Germinal center (tissue), 1 donor: ENCODE data around the gene ATP5F1C.
"Not testable (repeated sequence)": the region's sequence is repeated elsewhere in the genome, so short reads cannot be mapped to it uniquely, and the experiment has no call there.

ENCODE experiments used
- DNase-seq: peaks from one replicate; pipeline ENCODE4 v3.0.0; 2012; ENCODE audit warnings: mixed read lengths, low spot score

Gene ATP5F1C

DNA sequence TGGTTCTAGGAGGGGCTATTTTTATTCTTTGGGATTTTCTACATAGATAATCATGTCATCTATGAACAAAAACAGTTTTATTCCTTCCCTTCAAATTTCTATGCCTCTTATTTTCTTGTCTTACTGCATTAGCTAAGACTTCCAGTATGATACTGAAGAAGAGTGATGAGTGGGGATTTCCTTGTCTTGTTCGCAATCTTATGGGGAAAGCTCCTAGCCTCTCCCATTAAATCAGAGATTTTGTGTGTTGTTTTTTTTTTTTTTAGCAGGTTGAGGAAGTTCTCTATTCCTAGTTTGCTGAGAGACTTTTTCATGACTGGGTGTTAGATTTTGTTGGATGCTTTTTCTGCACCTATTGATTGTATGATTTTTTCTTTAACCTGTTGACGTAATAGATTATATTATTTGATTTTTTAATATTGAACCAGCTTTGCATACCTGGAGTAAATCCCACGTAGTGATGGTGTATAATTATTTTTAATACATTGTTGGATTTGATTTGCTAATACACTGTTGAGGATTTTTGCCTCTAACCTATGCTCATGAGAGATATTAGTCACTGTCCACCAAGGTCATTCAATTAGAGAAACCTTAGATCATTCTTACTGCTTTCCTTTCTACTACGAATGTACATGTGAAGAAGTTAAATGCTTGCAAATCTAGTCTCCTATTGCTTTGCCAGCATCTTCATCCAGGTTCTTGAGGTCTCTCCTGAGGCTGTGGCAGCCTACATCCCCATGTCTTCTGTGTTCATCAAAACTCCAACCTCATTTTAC, 6.5 kb downstream of the ATP5F1C start:
- no peak for DNase-seq

DNA sequence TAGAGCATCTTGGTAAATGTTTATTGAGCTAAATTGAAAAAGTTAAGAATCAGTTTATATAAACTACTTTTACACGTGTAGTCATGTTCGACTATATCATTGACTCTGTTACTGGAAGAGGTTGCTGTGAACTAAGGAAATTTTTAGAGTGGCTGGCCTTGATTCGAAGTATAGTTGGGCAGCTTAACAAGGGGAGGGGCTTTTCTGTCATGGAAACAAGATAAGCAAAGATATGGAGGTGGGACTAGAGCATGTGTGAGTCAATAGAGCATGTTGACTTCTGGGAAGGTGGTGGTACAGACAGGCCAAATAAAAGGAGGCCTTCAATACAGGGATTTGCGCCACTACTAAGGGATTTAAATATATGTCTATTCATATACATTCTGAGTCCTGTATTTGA, 7.6 kb downstream of the ATP5F1C start:
- no peak for DNase-seq

DNA sequence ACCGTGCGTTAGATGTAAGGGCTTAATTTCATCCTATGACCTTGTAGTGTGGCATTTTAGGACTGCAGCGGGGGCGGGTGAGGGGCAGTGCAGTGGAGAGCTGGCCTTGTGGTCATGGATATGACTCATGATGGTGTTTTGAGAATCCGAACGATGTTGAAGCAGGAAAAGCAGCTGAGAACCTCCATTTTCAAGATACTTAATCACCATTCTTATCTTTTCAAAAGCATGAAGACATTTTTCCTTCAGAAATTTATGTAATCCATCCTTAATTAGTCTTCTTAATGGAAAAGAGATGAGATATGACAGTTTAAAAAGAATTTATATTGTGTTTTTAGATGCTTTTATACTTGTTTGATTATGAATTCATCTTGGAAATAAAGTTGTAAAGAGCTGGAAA, 9.6 kb downstream of the ATP5F1C start:
- no peak for DNase-seq

DNA sequence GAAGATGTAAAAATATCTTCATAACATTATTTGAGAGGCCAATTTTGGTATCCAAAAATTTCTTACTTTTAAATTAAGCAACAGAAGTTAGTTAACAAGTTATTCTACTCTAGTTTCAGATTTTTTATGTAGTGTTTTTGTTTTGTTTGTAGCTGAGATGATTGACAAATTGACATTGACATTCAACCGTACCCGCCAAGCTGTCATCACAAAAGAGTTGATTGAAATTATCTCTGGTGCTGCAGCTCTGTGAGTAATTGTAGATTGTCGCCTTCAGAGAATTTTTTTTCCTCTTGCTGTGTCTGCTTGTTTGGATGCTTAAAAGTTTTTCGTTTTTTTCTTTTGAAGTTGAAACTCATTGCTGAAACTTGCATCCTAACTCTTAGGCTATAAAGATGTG, 14.6 kb downstream of the ATP5F1C start:
- DNase-seq: no peak

DNA sequence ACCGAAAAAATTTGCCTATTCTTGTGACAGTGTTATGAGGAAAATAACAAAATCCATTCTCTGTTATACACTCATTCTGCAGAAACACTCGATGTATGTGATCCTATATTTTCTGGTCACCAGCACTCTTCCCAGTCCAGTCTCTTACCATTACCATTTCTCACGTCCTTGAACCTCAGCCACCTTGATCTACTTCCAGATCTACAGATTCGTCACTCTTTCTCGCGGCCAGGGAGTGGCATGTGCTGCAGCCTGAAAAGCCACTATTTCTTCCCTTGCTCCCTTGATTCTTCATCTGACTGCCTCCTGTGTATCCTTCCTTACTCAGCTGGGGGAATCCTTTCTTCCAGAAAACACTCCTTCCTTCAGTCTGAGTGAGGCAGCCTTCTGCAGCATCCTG, 16.2 kb downstream of the ATP5F1C start:
- no peak for DNase-seq

DNA sequence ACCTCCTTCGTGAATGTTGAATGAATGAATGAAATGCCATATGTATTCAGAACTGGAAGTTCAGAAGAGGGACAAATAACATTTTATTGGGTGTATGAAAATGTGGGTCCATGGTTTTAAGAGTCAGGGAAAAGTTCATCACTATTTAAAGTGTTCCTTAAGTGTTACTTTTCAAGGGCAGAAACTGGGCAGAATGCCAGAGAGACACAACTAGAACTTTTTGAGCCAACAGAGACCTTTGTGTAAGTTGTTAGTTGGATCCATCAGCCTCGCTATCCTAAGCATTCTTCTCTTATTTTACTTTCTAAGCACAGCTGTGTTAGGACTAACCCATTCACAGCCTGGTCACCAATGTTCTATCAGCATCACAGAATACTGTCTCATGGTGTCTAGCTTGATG, 16.8 kb downstream of the ATP5F1C start:
- DNase-seq: no peak

DNA sequence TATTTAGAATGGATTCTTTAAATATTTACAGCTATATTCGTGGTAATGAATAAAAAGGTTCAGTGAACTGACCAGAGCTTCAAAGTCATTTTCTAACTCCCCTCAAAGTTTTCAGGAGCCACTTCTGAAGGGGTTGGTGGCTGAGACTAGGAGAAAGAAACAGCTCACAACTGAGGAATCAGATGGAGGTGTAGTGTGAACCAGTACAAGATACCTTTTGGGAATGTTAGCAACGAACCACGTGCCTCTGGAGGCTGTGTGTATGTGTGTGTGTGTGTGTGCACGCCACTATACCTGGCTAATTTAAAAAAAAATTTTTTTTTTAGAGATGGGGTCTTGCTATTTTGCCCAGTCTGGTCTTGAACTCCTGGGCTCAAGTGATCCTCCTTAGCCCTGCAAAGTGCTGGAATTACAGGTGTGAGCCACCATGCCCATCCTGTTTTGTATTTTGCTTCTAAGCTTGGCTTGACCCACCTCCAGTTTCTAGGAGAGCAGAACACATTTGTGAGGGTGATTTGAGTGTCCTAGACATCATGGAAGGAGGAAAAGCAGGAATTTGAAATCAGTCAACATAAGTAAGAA, 20.8 kb downstream of the ATP5F1C start:
- no peak for DNase-seq

DNA sequence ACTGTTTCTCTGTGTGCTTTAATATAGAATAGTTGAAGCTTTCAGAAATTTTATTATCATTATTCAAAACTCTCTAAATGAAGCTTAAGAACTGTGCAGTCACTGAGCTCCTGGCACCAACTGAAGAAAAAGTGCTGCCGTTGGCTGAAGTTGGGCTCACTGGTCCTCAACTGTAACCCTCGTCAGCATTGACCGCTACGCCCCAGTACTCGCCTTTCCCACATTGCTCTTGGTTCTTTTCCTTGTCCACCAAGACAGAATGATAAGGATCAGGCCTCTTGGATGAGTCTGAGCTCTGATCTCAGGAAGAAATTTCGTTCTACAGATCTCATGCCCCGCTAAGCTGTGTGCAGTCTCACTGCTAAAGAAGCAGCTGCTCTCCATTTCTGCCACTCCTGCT, 22.5 kb downstream of the ATP5F1C start:
- DNase-seq: no peak

DNA sequence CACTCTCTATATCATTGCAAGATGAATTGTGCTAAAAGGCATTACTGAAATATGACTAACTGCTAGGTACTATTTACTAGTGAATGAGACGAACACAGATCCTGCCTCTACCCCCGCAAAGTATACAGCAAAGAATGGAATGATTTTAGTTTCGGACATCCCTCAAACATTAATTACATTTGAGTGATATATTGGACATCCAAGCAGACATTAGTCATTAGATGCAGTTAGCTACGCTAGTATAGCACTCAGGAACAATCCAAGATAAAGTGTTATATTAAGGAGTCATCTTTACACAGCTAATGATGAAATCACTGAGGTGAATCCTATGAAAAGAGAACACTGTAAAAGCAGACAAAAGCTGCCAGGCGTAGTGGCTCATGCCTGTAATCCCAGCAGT, 23.0 kb downstream of the ATP5F1C start:
- no peak for DNase-seq

DNA sequence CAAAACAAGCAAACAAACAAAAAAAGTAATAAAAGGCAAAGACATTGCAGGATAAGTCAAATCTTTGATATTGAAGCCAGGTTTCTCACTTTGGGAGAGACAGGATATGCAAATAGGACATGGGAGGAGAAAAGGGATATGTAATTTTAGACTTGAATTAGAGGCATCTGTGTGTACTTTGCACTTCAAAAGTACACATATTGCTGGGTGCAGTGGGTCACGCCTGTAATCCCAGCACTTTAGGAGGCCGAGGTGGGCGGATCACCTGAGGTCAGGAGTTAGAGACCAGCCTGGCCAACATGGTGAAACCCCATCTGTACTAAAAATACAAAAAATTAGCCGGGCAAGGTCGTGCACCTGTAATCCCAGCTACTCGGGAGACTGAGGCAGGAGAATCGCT, 23.8 kb downstream of the ATP5F1C start:
- not testable (repeated sequence) for DNase-seq

DNA sequence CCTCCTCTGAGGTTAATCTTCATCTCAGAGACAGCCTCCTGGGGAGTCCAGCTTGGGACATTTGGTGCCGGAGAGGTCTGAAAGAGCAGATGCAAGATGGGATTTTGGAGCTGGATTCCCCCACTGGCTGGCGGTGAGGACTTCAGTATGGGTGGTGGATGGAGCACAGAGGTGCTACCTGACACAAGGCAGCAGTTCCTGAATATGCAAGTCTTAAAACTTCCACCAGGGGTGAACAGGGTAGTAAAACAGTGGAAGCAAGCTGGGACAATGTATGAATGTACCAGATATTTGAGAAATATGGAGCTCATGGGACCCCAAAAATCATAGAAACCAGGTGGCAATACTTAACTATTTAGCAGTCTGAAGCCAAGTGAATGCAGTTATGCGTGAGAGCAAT, 25.5 kb downstream of the ATP5F1C start:
- peak; percentile 10 for DNase-seq

DNA sequence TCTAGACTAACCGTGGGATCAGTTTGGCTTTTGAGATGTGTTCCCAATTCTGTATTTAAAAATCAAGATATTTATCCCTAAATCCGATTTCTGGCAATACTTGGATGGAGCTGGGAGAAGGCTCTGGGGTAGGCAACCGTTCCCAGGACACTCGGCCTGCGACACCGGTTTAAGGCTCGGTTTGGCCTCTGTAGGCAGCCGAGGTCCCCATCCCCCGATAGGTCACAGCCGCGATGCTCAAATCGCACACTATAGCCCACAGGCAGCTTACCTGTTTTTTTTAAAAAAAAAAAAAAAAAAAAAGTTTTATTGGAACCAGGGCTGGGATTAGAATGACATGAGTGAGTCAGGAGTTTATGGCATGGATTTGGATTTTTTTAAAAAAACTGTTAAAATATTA, 29.6 kb downstream of the ATP5F1C start:
- DNase-seq: no peak

DNA sequence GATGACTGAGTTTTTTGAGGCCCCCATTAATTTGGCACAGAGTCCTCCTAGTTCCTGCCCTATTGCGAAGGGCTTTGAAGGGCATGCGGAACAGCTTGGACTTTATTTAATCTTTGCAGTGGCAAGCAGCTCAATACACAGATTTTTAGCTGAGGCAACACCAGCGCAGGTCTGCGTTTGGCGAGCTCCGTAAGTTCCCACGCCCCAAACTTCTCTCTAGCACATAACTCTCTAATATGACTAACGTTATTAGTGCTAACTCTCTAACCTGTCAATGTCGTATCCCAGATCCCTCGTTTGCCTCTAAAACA, 30.0 kb downstream of the ATP5F1C start:
- no peak for DNase-seq

DNA sequence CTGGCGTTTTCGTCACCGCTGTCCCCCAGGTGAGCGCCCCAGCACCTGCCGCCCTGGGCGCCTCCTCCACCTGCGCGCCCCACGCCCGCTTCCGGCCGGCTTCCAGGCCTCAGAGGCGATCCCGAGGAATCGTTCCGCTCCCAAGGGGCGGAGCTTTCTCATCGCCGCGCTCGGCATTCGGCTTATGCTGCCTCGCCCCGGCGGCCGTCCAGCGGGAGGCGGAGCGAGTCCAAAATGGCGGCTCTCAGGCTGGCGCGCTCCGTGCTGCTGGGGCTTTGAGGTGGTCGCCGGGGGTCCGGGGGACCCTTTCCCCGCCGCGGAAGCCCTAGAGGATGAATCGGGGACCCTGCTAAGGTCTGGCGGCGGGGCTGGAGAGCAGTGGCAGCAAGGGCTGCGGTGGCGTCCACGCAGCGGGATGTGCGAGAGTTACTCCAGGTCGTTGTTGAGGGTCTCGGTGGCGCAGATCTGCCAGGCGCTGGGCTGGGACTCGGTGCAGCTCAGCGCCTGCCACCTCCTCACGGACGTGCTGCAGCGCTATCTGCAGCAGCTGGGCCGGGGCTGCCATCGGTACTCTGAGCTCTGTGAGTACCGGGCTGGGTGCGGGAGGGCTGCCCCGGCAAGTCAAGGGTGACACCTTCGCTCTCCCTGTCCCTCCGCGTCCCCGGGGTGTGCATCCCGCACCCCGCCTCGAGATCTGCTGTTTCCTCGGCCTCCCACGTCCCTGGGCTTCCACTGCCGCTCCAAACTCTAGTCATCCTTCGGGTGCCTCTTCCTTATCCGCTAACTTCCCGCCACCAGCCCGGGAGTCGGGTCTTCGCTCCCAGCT, 30.5 kb downstream of the ATP5F1C start, which contains the start of gene TAF3:
TAF3 (plus strand) TSS at position 211 of the 826 bp plus-strand sequence; CDS start at position 416, 205 bp downstream.
- peak; percentile 90 for DNase-seq

DNA sequence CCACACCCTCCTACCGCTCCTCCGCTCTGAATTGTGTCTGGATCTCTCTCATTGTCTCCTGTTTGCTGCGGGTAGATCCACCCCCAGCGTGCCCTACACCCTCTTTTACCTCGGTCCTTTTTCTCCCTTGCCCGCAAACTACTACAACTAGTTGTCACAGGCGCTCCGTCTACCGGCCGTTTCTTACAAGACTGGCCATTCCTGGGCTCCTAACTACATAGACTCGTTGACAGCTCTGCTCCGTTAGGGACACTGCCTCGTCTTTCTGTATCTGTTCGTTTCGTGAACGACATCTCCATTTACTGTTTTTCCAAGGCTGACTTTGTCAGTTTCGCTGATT, 31.1 kb downstream of the ATP5F1C start:
- DNase-seq: peak; percentile 19

DNA sequence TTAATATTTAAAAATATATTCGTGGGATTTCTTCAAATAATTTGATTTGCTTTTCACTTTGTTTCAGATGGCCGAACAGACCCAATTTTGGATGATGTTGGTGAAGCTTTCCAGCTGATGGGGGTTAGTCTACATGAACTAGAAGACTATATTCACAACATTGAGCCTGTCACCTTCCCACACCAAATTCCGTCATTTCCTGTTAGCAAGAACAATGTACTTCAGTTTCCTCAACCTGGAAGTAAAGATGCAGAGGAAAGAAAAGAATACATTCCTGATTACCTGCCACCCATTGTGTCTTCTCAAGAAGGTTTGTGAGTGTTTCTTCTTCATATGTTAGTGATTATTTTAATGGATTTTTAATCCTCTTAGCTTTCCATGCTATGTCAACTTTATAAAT, 36.3 kb downstream of the ATP5F1C start:
- DNase-seq: no peak

DNA sequence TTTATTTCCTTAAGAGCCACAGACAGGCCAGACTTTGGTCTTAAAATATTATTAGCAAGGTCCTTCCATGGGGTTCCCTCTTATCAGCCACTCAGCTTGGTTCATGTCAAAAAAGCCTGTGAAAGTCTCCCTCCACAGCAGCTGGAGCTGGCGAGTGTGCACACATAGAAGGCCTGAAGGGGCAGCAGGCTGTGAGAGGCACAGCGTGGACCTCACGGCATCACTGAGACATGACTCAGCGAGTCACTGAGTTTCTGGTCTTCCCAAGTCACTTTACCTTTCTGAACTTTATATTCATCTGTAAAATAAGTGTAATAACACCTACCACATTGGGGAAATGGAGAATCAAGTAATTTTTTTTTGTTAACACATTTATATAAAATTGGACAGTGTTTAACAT, 39.0 kb downstream of the ATP5F1C start:
- no peak for DNase-seq

DNA sequence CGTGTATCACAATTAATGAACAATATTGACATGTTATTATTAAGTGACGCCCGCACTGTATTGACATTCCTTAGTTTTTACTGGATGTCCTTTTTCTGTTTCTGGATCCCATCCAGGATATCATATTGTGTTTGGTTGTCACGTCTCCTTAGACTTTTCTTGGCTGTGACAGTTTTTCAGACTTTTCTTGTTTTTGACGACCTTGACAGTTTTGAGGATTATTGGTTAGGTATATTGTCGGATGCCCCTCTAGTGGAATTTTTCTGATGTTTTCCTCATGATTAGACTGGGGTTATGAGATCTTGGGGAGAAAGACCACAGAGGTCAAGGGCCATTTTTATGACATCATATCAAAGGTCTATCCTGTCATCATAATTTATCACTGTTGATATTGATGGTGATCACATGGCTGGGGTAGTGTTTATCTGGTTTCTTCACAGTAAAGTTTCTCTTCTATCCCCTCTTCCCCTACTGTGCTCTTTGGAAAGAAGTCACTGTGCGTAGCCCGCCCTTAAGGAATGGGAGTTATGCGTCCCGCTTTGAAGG, 41.4 kb downstream of the ATP5F1C start:
- no peak for DNase-seq

DNA sequence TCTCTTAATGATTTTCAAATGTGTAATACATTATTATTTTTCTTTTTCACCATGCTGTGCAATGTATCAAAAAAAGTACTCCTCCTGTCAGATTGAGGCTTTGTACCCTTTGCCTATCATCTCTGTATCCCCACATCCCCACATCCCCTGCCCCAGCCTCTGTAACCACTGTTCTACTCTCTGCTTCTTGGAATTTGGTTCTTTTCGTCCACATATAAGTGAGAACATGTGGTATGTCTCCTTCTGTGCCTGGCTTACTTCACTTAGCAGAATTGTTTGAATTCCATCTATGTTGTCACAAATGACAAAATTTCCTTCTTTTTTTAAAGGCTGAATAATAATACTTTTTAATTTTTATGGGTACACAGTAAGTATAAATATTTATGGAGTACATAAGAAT, 44.1 kb downstream of the ATP5F1C start:
- DNase-seq: no peak

DNA sequence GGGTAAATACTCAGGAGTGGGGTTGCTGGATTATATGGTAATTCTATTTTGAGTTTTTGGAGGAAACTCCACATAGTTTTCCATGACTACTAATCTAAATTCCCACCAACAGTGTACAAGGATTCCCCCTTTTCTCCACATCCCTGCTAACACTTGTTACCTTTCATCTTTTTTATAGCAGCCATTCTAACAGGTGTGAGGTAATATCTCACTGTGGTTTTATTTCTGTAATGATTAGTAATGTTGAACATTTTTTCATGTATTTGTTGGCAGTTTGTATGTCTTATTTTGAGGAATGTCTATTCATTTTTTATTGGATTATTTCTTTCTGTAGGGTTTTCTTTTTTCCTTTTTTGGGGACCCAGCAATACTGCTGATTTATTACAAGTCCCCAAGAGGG, 45.2 kb downstream of the ATP5F1C start:
- DNase-seq: no peak

DNA sequence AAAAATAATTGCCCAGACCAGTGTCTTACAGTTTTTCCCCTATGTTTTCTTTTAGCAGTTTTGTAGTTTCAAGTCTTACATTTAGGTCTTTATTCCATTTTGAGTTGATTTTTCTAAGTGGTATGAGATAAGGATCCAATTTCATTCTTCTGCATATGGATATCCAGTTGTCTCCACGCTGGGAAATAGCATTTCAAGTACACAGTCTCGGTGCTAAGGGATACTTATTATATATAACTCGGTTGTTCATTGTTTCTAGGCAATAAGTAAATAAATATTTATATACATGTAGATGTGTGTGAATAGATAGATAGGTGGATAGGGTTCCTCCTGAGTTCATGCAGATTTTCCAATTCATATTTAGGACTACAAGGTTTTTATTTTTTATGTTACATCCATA, 46.3 kb downstream of the ATP5F1C start:
- DNase-seq: no peak

DNA sequence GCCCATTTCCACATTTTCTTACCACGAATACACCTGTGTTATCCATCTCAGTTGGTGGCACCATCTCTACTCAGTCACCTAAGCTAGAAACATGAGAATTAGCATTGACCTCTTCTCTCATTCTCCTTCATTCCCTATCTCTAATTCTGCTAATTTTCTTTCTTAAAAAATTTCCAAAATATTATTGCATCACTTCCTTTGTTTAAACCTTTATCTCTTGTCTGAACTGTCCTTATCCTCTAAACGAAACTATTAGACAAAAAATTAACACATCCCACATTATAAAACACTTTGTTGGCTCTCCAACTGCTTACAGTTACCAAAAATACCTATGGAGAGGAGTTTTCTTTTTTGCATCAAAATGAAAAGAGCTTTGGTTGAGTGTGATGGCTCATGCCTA, 48.6 kb downstream of the ATP5F1C start:
- DNase-seq: no peak

DNA sequence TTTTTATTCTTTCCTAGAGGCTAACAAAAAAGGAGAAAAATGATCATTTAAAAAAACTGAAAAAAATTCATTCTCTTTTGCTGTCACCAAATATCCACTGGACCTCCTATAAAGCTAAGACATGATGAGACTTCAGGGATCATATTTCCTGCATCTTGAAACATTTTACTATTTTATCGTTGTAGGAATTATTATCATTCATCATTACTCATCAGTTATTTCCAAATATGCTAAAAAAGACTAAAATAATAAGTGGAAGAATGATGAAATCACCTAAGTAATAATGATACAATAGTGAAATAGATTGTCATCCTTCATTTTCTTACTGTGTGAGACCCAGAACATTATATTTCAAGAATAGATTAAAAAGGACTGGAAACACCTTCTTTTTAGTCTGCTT, 58.6 kb downstream of the ATP5F1C start:
- no peak for DNase-seq
